Pulmonary artery endothelial cell (primary cell): Measurements from ENCODE around the gene SPATA31C1. TPM values are rescaled to one million over a fixed set of nuclear protein-coding genes. Genes with fewer than 3 reads are reported as not detected.
"Not testable (repeated sequence)": the region's sequence is repeated elsewhere in the genome, so short reads cannot be mapped to it uniquely, and the experiment has no call there.

Experiments
- DNase-seq: peaks from one replicate; pipeline ENCODE4 v3.0.0-alpha.2; 2011; ENCODE audit warnings: low read depth, low spot score
- total RNA-seq: library from RNA; depleted of rRNA; stranded (reverse); fragments of >200 nt; gene quantifications from 2 replicates; pipeline ENCODE4 v1.2.3, GENCODE V29; 2014

The SPATA31C1 gene
- total RNA-seq, 1 donor from 2014 or later = not detected

DNA sequence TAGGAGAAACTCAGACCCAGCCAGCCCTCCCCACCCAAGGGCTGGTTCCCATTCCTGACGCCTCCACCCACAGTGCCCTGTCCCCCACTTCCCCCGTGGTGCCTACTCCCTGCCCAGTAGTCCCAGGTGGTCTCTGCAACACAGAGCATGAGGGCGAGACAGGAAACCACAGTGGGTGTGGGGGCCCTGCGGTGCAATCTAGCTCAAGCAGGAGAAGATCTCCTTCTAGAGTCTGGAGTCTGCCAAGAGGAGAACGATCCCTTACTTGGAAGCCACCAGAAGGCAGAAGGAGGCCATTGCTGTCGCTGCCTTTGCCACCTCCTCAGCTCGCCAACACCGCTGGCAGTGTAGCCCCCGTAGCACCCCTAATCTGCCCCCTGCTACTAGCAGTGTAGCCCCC is 20.2 kb downstream of the SPATA31C1 start:
- DNase-seq = not testable (repeated sequence)

GRCh38 chr9:87938336-87938735 is 20.6 kb downstream of the SPATA31C1 start:
- DNase-seq = not testable (repeated sequence)

DNA sequence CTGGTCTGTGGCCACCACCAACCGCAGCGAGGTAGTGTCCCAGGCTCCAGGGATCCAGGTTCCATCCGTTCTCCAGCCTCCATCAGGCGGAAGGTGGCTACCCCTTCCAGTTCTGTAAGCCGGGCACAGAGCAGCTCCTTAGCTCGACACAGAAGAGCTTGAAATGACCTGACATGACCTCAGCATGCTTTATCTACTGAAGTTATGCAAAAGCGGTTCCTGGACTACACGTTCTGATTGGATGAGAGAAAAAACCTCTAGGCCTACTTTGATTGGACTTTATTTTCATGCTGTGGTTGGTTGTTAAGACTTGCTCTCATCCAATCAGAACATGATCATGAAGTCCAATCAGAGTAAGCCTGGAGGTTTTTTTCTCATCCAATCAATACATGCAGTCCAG is 21.3 kb downstream of the SPATA31C1 start:
- DNase-seq = not testable (repeated sequence)

- DNase-seq = no peak
Observed at GRCh38 chr9:87944096-87944495, 26.3 kb downstream of the SPATA31C1 start.

- DNase-seq = no peak
Observed at GRCh38 chr9:87944682-87945081, 26.9 kb downstream of the SPATA31C1 start.

DNA sequence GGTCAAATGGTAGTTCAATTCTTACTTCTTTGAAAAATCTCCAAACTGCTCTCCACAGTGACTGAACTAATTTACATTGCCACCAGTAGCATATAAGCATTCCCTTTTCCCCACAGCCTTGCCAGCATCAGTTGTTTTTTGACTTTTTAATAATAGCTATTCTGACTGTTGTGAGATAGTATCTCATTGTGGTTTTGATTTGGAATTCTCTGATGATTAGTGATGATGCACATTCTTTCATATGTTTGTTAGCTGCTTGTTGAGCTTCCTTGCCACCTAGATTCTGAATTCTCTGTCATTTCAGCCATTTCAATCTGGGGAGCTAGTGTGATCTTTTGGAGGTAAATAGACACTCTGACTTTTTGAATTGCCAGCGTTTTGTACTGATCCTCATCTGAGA is 32.5 kb downstream of the SPATA31C1 start:
- no peak for DNase-seq

DNA sequence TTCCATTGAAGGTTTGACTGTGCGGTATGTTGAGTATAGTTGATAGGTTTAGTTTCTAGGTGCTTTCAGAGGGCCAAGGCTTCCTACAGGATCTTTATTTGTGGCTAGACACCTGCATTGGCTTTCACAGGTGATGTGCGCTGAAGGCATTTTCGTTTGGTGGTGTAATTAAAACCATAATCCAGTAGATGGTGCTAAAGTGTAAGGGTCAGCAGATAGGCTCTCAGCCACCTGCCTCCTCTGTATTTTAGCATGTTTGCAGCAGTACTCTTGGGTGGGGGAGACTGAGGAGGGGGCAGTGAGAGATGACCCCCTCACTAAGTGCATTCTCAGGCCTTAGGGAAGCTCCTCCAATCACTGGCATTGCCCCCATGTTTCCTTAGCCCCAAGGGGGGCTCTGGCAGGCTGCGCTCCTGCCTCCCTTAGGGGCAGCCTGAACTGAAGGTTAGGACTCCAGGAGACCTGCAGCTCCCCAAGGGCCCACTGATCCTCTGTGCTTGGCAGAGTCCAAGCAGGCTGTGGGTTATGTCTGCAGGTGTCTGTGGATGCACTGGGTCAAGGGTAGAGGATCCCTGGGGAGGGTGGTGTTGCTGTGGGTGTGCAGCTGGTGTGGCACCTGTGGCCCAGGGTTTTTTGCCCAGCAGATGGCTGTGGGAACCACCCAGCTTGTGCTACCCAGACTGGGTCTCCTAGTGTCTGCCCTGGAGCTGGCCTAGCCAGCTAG is 33.2 kb downstream of the SPATA31C1 start:
- DNase-seq = no peak

- DNase-seq = no peak
Observed at GRCh38 chr9:87954230-87954629, 36.5 kb downstream of the SPATA31C1 start.

DNA sequence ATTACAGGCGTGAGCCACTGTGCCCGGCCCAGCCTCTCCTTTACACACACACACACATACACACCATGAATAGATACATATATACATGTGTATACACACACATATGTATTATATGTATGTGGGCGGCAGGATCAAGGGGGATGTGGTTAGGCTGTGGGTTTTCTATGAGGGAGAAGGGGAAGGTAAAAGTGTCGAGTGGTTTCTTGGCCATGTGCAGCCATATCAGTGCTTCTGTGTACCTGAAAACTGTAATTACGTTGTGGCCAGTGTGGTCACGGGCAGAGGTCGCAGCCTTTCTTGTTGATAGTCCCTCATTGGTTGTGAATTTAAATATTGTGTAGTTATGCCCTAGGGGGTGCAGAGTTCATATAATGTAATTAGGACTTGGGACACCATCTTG is 40.1 kb downstream of the SPATA31C1 start:
- DNase-seq = no peak

DNA sequence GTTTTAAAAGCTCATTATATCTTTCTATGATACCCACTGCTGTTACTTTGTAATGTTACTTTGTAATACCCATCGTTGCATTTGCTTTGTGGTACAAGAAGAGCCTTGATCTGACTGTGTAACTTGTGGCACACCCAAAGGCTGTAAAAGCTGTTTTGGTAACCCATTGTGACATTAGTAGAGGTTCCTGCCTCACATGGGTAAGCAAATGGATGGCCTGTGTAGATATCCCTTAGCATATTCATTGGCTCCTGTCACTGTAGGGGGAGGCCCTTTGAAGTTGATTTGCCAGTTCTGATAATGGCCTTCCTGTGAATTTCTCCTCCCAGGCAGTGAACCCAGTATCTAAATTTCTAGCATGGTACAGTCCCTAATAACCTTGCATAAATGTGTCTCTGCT is 40.8 kb downstream of the SPATA31C1 start:
- DNase-seq = no peak

- no peak for DNase-seq
Observed at GRCh38 chr9:87959916-87960581, 42.3 kb downstream of the SPATA31C1 start.

DNA sequence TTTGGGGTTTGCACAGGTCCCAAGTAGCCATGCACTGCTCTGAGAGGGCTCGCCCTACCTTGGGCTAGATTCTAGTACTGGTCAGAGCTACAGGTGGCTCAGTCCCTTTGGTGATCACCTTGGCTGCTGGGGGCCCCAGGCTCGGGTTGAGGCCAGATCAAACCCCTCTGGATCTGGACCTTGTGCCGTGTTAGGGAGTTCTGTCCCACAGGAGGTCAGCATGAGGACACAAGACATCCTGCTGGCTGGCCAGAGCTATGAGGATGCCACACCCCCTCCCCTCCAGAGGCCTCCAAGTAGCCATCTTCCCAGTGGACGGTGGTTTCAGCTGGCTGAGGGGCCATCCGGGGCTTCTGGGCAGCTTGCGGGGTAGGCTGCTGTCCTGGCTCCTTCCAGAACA is 46.0 kb downstream of the SPATA31C1 start:
- no peak for DNase-seq

- no peak for DNase-seq
Observed at GRCh38 chr9:87964826-87965225, 47.1 kb downstream of the SPATA31C1 start.

- DNase-seq = no peak
Observed at GRCh38 chr9:87968155-87968554, 50.4 kb downstream of the SPATA31C1 start.

DNA sequence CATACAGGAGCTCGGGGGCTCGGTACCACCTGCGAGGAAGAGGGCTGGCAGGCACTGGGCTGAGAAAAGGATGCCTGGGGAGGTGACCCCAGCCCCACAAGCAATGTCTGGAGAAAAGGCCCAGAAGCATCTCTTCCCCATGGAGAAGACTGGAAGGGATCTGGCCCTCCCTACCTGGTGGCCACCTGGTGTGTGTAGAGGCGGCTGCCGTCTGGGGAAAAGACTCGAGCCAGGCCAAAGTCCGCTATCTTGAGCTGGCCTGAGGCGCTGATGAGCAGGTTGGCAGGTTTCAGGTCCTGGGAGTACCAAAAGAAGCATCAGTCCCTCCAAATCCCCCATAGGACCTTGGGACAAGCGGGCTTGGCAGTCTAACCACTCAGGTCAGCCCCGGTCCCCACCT is 52.8 kb downstream of the SPATA31C1 start:
- DNase-seq = no peak

DNA sequence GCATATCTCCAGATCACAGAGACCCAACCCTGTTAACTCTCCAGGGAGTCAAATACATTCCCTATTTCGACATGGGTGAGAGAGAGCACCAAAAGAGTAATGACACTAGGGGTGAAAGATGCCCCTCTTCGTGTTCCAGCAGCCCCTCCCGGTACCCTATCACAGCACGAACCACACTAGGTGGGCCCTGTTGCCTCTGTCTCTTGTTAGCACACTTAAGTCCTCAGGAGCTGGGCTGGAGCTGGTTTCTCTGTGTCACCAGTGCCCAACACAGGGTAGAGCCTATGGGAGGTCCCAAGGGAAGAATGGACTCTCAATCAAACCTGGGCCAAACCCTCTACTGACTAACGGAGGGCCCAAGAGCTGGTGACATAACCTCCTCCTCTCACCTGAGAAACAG is 55.4 kb downstream of the SPATA31C1 start:
- DNase-seq = no peak

Other genes with a start within 250 kb of the SPATA31C1 start
- gene CTSL, start 191.8 kb upstream of the SPATA31C1 start, total RNA-seq = 104 and 178 TPM in 2 replicates
- gene SPATA31E1, start 35.1 kb upstream of the SPATA31C1 start, total RNA-seq = not detected in 2 replicates
- gene CDK20, start 56.6 kb downstream of the SPATA31C1 start, total RNA-seq = 0.35 and 0.46 TPM in 2 replicates
- not detected in 2 replicates for gene SPATA31C2, start 220.5 kb downstream of the SPATA31C1 start, total RNA-seq